Muscle layer of colon (tissue), 2 donors: Measurements from ENCODE around the gene STK26.

Experiments
- H3K27ac ChIP-seq: one replicate; pipeline ENCODE4 v1.7.0; 2013; ENCODE audit warnings: low read depth, mild to moderate bottlenecking, low read length, moderate library complexity
- H3K27me3 ChIP-seq, 2 donors: one replicate each; pipeline ENCODE4 v1.7.0; 2013; ENCODE audit warnings: low read length in 2 of 2, mild to moderate bottlenecking in 2 of 2; ENCODE audit not compliant: insufficient read depth in 2 of 2, control insufficient read depth in 1 of 2
- H3K36me3 ChIP-seq: one replicate; pipeline ENCODE4 v1.7.0; 2013; ENCODE audit warnings: mild to moderate bottlenecking, low read length; ENCODE audit not compliant: insufficient read depth
- H3K4me1 ChIP-seq: one replicate; pipeline ENCODE4 v1.7.0; 2013; ENCODE audit warnings: mild to moderate bottlenecking, low read length; ENCODE audit not compliant: insufficient read depth
- H3K4me3 ChIP-seq, 2 donors: one replicate each; pipeline ENCODE4 v1.7.0; 2013; ENCODE audit warnings: low read length in 2 of 2, low read depth in 1 of 2, mild to moderate bottlenecking in 1 of 2, moderate library complexity in 1 of 2
- H3K9ac ChIP-seq: one replicate; pipeline ENCODE4 v1.7.0; 2013; ENCODE audit warnings: low read length
- H3K9me3 ChIP-seq: one replicate; pipeline ENCODE4 v1.7.0; 2013; ENCODE audit warnings: mild to moderate bottlenecking, low read length
- donor health status: abdominal sarcoma.
- donor health status: Adenocarcinoma of cecum.

The STK26 gene

GRCh38 chrX:132068405-132068804, 45.3 kb downstream of the STK26 start:
- Histone ChIP-seq H3K4me1 (no peaks in the 10 kb centered on the region), H3K9ac (no peak overlapping the region), H3K27me3 (no peaks in the 10 kb centered on the region), H3K9me3 (no peaks in the 10 kb centered on the region), H3K27ac (no peak overlapping the region), H3K4me3 (no peak overlapping the region), H3K36me3 (no peaks in the 10 kb centered on the region)

GRCh38 chrX:132071254-132071653, 48.2 kb downstream of the STK26 start:
- no peaks in the 10 kb centered on the region for H3K9me3 ChIP-seq
- no peak overlapping the region for H3K9ac ChIP-seq
- no peaks in the 10 kb centered on the region for H3K27me3 ChIP-seq
- no peaks in the 10 kb centered on the region for H3K4me1 ChIP-seq
- H3K36me3 ChIP-seq = no peaks in the 10 kb centered on the region
- no peak overlapping the region for H3K4me3 ChIP-seq
- H3K27ac ChIP-seq = no peak overlapping the region

GRCh38 chrX:132077414-132077813, 54.3 kb downstream of the STK26 start:
- no peak overlapping the region for H3K9ac ChIP-seq
- no peaks in the 10 kb centered on the region for H3K4me1 ChIP-seq
- H3K27ac ChIP-seq = no peak overlapping the region
- no peaks in the 10 kb centered on the region for H3K27me3 ChIP-seq
- H3K36me3 ChIP-seq = no peaks in the 10 kb centered on the region
- no peak overlapping the region for H3K4me3 ChIP-seq
- H3K9me3 ChIP-seq = no peaks in the 10 kb centered on the region

- H3K36me3 ChIP-seq = no peaks in the 10 kb centered on the region
- no peak overlapping the region for H3K27ac ChIP-seq
- H3K4me3 ChIP-seq = no peak overlapping the region
- H3K9me3 ChIP-seq = no peaks in the 10 kb centered on the region
- no peak overlapping the region for H3K9ac ChIP-seq
- no peaks in the 10 kb centered on the region for H3K27me3 ChIP-seq
- no peaks in the 10 kb centered on the region for H3K4me1 ChIP-seq
Measured at GRCh38 chrX:132077912-132078311, 54.8 kb downstream of the STK26 start.

- Histone ChIP-seq H3K4me3 (no peak overlapping the region), H3K9ac (no peak overlapping the region), H3K27ac (no peak overlapping the region), H3K36me3 (no peaks in the 10 kb centered on the region), H3K9me3 (no peaks in the 10 kb centered on the region), H3K27me3 (peaks cover 0 to 8% of the 10 kb centered on the region in 2 donors), H3K4me1 (no peaks in the 10 kb centered on the region)
Measured at GRCh38 chrX:132085786-132086185, 62.7 kb downstream of the STK26 start.

GRCh38 chrX:132086672-132087071, 63.6 kb downstream of the STK26 start:
- H3K36me3 ChIP-seq = no peaks in the 10 kb centered on the region
- no peak overlapping the region for H3K27ac ChIP-seq
- no peaks in the 10 kb centered on the region for H3K4me1 ChIP-seq
- no peak overlapping the region for H3K9ac ChIP-seq
- no peaks in the 10 kb centered on the region for H3K9me3 ChIP-seq
- H3K27me3 ChIP-seq = peaks cover 0 to 8% of the 10 kb centered on the region in 2 donors
- no peak overlapping the region for H3K4me3 ChIP-seq

- Histone ChIP-seq H3K27me3 (peaks cover 0 to 8% of the 10 kb centered on the region in 2 donors), H3K27ac (no peak overlapping the region)
Measured at GRCh38 chrX:132088864-132089263, 65.8 kb downstream of the STK26 start.

GRCh38 chrX:132090403-132091159, 67.5 kb downstream of the STK26 start:
- H3K27ac ChIP-seq = no peak overlapping the region
- peaks cover 3 to 8% of the 10 kb centered on the region in 2 donors for H3K27me3 ChIP-seq
- H3K4me1 ChIP-seq = no peaks in the 10 kb centered on the region
- H3K4me3 ChIP-seq = no peak overlapping the region
- H3K9me3 ChIP-seq = no peaks in the 10 kb centered on the region
- no peak overlapping the region for H3K9ac ChIP-seq
- H3K36me3 ChIP-seq = no peaks in the 10 kb centered on the region

More at GRCh38 chrX:132088864-132089263, 65.8 kb downstream of the STK26 start:
- H3K4me1 ChIP-seq = no peaks in the 10 kb centered on the region
- no peaks in the 10 kb centered on the region for H3K9me3 ChIP-seq
- H3K9ac ChIP-seq = no peak overlapping the region
- H3K4me3 ChIP-seq = no peak overlapping the region
- no peaks in the 10 kb centered on the region for H3K36me3 ChIP-seq

- H3K9ac ChIP-seq = no peak overlapping the region
- no peak overlapping the region for H3K4me3 ChIP-seq
- H3K9me3 ChIP-seq = no peaks in the 10 kb centered on the region
- peaks cover 8 to 9% of the 10 kb centered on the region in 2 donors for H3K27me3 ChIP-seq
- no peak overlapping the region for H3K27ac ChIP-seq
- no peaks in the 10 kb centered on the region for H3K36me3 ChIP-seq
- H3K4me1 ChIP-seq = no peaks in the 10 kb centered on the region
Measured at GRCh38 chrX:132092439-132093065, 69.5 kb downstream of the STK26 start.

- no peak overlapping the region for H3K4me3 ChIP-seq
- H3K27me3 ChIP-seq = peaks cover 8 to 9% of the 10 kb centered on the region in 2 donors
- no peaks in the 10 kb centered on the region for H3K36me3 ChIP-seq
- no peak overlapping the region for H3K27ac ChIP-seq
- no peak overlapping the region for H3K9ac ChIP-seq
- no peaks in the 10 kb centered on the region for H3K9me3 ChIP-seq
- H3K4me1 ChIP-seq = no peaks in the 10 kb centered on the region
Measured at GRCh38 chrX:132093239-132093860, 70.2 kb downstream of the STK26 start.

GRCh38 chrX:132094164-132094563, 71.1 kb downstream of the STK26 start:
- no peaks in the 10 kb centered on the region for H3K9me3 ChIP-seq
- H3K4me3 ChIP-seq = no peak overlapping the region
- H3K27me3 ChIP-seq = peaks cover 8 to 9% of the 10 kb centered on the region in 2 donors
- no peak overlapping the region for H3K27ac ChIP-seq
- H3K9ac ChIP-seq = no peak overlapping the region
- H3K4me1 ChIP-seq = no peaks in the 10 kb centered on the region
- no peaks in the 10 kb centered on the region for H3K36me3 ChIP-seq
